Esophagus (tissue), 2 donors: ENCODE measurements around the gene KRT10. TPM values are rescaled to one million over a fixed set of nuclear protein-coding genes. Genes with fewer than 3 reads are reported as not detected.
"Not testable (repeated sequence)": the region's sequence is repeated elsewhere in the genome, so short reads cannot be mapped to it uniquely, and the experiment has no call there.

Experiments
- H3K27ac ChIP-seq, 2 donors: one replicate each; pipeline ENCODE4 v1.5.1; 2013; ENCODE audit warnings: low read depth in 2 of 2, mild to moderate bottlenecking in 2 of 2, inconsistent platforms in 1 of 2, low read length in 1 of 2, moderate library complexity in 1 of 2
- H3K27me3 ChIP-seq, 2 donors: one replicate each; pipeline ENCODE4 v1.6.1; 2013; ENCODE audit warnings: low read length in 2 of 2, control low read depth in 1 of 2, mild to moderate bottlenecking in 1 of 2; ENCODE audit not compliant: insufficient read depth in 2 of 2, control insufficient read depth in 1 of 2
- H3K36me3 ChIP-seq, 2 donors: one replicate each; pipeline ENCODE4 v1.6.1; 2013; ENCODE audit warnings: low read length in 1 of 2; ENCODE audit not compliant: control insufficient read depth in 2 of 2, insufficient read depth in 2 of 2
- H3K4me1 ChIP-seq, 2 donors: one replicate each; pipeline ENCODE4 v1.6.1; 2013; ENCODE audit warnings: low read length in 1 of 2; ENCODE audit not compliant: control insufficient read depth in 2 of 2, insufficient read depth in 2 of 2
- H3K4me3 ChIP-seq, 2 donors: one replicate each; pipeline ENCODE4 v1.5.1; 2013; ENCODE audit warnings: low read length in 2 of 2, mild to moderate bottlenecking in 2 of 2, low read depth in 1 of 2, moderate library complexity in 1 of 2
- H3K9me3 ChIP-seq, 2 donors: one replicate each; pipeline ENCODE4 v1.6.1; 2013; ENCODE audit warnings: mild to moderate bottlenecking in 2 of 2, low read depth in 1 of 2, low read length in 1 of 2, moderate library complexity in 1 of 2; ENCODE audit not compliant: control insufficient read depth in 2 of 2, insufficient read depth in 1 of 2
- WGBS, 2 donors: extraction: QIAGEN DNeasy Blood & Tissue Kit; methylation state at CpG; one replicate each; pipeline ENCODE4 v1.1.7; 2013; 5-methylcytosine and 5-hydroxymethylcytosine counted together
- polyA plus RNA-seq, 2 donors: library from polyadenylated mRNA; stranded (reverse); fragments of 200-250 nt; gene quantifications; one replicate each; pipeline ENCODE4 v1.2.3, GENCODE V29; 2013
- donor health status: healthy with polysubstance abuse.
- donor health status: Bipolar disorder and iron deficiency.

The KRT10 gene
- polyA plus RNA-seq, 2 donors, result 30.1 to 41.2 TPM

GRCh38 chr17:40821536-40821935 lies 878 bp downstream of the KRT10 start:
- H3K4me1 ChIP-seq, result peaks cover 0 to 2% of the 10 kb centered on the region in 2 donors

GRCh38 chr17:40820228-40820838 lies 2.1 kb downstream of the KRT10 start:
- Histone ChIP-seq H3K27ac (no peak overlapping the region), H3K9me3 (no peaks in the 10 kb centered on the region), H3K4me1 (peaks cover 0 to 2% of the 10 kb centered on the region in 2 donors), H3K4me3 (no peak overlapping the region), H3K36me3 (peaks cover 0 to 3% of the 10 kb centered on the region in 2 donors), H3K27me3 (no peaks in the 10 kb centered on the region)
- 85 to 86% methylated on average over 9 of the region's 9 CpGs for WGBS, 2 donors

More at GRCh38 chr17:40821536-40821935, 878 bp downstream of the KRT10 start:
- Histone ChIP-seq H3K9me3 (no peaks in the 10 kb centered on the region), H3K27ac (no peak overlapping the region), H3K4me3 (no peak overlapping the region), H3K36me3 (peaks cover 0 to 3% of the 10 kb centered on the region in 2 donors), H3K27me3 (no peaks in the 10 kb centered on the region)

DNA sequence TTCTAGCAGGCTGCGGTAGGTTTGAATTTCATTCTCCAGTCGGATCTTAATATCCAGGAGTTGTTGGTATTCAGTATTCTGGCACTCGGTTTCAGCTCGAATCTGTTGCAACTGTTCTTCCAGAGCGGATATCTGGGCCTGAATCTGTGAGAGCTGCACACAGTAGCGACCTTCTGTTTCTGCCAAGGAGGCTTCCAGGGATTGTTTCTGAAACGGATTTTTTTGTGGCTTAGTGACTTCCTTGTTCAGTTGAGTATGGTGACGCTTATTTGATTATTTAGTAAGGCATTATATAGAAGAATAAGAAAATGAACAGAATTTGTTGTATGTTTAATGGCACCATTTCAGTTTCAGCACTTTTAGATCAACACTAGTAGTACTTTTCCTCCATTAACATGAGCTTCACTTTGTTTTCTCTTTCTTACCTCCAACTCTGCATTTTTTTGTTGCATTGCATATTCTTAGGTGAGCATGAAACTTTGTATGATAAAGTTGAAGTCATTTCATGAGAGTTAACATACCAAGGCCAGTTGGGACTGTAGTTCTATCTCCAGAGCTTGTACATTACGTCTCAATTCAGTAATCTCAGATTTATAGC lies 2.8 kb downstream of the KRT10 start:
- Histone ChIP-seq H3K27me3 (no peaks in the 10 kb centered on the region), H3K4me3 (peak overlapping the region; percentile 19 to 86), H3K27ac (peak overlapping the region in 1 of 2 donors; percentile 49), H3K4me1 (peaks cover 0 to 2% of the 10 kb centered on the region in 2 donors), H3K9me3 (no peaks in the 10 kb centered on the region), H3K36me3 (peaks cover 0 to 3% of the 10 kb centered on the region in 2 donors)
- 50 to 51% methylated on average over 9 of the region's 9 CpGs for WGBS, 2 donors

- peaks cover 0 to 3% of the 10 kb centered on the region in 2 donors for H3K36me3 ChIP-seq
- H3K9me3 ChIP-seq, result no peaks in the 10 kb centered on the region
- peaks cover 0 to 2% of the 10 kb centered on the region in 2 donors for H3K4me1 ChIP-seq
- WGBS, 2 donors, result 2% methylated on average over 54 to 73 of the region's 73 CpGs
- peak overlapping the region; percentile 75 to 86 for H3K4me3 ChIP-seq
- H3K27ac ChIP-seq, result peak overlapping the region; percentile 93 to 96
- no peaks in the 10 kb centered on the region for H3K27me3 ChIP-seq
Measured at GRCh38 chr17:40818733-40819527, 3.5 kb downstream of the KRT10 start.

DNA sequence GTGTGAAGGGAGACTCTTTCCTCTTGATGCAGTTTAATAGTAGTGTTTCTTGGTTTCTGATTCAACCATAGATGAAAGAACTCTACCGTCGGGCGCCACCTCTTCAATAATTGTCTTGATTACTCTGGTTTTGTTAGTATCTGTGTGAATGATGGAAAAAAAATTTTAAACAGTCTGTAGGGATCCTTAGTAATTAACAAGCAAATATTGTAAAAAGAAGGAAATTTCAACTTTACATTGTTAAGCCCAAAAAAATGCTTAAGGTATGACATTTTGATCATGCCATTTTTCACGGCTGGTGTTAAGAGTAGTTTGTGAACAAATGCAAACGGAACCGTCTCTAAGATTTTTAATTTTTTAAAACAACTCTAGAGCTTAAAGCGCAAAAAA lies 4.1 kb downstream of the KRT10 start:
- Histone ChIP-seq H3K36me3 (peaks cover 0 to 3% of the 10 kb centered on the region in 2 donors), H3K4me3 (peak overlapping the region; percentile 75 to 86), H3K27me3 (no peaks in the 10 kb centered on the region), H3K9me3 (no peaks in the 10 kb centered on the region), H3K27ac (peak overlapping the region; percentile 93 to 96), H3K4me1 (peaks cover 0 to 2% of the 10 kb centered on the region in 2 donors)
- 10 to 14% methylated on average over 7 of the region's 7 CpGs for WGBS, 2 donors

DNA sequence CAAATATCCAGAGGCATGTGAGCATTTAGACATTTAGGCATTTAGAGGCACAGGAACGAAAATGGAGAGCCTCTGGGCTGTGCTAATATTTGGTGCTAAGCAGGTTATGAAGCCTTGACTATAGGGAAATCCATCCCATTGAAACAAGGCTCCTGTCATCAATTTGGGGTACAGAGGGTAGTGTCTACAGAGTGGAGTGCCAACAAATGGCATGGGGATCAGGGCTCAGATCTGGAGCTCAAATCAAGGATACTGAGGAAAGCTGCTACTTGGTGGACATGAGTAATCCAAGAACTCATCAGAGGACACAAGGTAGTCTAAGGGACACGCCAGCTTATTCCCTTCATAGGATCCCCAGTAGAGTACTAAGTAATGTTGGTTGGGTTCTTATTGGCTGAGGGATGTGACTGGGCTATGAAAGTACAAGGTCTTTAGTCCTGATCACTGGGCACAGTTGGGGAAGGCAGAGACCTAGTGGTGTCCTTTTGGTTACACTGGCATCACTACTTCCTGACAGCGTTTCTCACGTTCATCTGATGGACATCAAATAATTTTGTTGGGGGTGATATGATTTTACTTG lies 5.2 kb downstream of the KRT10 start:
- Histone ChIP-seq H3K9me3 (no peaks in the 10 kb centered on the region), H3K4me3 (no peak overlapping the region), H3K4me1 (no peaks in the 10 kb centered on the region), H3K27me3 (no peaks in the 10 kb centered on the region), H3K36me3 (peaks cover 0 to 3% of the 10 kb centered on the region in 2 donors), H3K27ac (no peak overlapping the region)
- WGBS, 2 donors, result 98% methylated on average over 4 of the region's 4 CpGs

- no peaks in the 10 kb centered on the region for H3K36me3 ChIP-seq
- no peaks in the 10 kb centered on the region for H3K27me3 ChIP-seq
- no peaks in the 10 kb centered on the region for H3K9me3 ChIP-seq
- no peaks in the 10 kb centered on the region for H3K4me1 ChIP-seq
- 91 to 96% methylated on average over 3 of the region's 3 CpGs for WGBS, 2 donors
- H3K27ac ChIP-seq, result no peak overlapping the region
- H3K4me3 ChIP-seq, result no peak overlapping the region
Measured at GRCh38 chr17:40816569-40816968, 5.8 kb downstream of the KRT10 start.

DNA sequence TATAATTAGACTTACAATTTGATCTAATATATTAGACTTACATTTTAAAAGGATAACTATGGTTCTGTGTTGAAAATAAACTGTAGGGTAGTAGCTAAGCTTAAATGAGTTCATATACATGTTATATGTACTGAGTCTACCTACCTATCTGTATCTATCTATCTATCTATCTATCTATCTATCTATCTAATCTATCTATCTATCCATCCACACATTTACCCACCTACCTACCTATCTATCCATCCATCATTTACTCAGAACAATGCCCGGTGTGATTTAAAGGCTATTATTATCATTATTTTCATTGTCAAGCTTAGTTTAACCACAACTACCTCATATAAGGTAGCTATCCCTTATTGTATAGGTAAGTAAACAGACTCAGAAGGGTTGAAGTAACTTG lies 7.0 kb downstream of the KRT10 start:
- Histone ChIP-seq H3K36me3 (no peaks in the 10 kb centered on the region), H3K4me3 (no peak overlapping the region), H3K27ac (no peak overlapping the region), H3K27me3 (no peaks in the 10 kb centered on the region), H3K9me3 (no peaks in the 10 kb centered on the region), H3K4me1 (no peaks in the 10 kb centered on the region)
- WGBS, 2 donors, result 90 to 92% methylated on average over 1 of the region's 1 CpG

GRCh38 chr17:40814657-40815056 lies 7.8 kb downstream of the KRT10 start:
- 89 to 91% methylated on average over 3 of the region's 3 CpGs for WGBS, 2 donors
- H3K27me3 ChIP-seq, H3K36me3 ChIP-seq: not testable (repeated sequence)

More at GRCh38 chr17:40814657-40815056, 7.8 kb downstream of the KRT10 start:
- H3K9me3 ChIP-seq, H3K4me3 ChIP-seq, H3K4me1 ChIP-seq, H3K27ac ChIP-seq: not testable (repeated sequence)
